DOHH2 (cell line): Measurements from ENCODE around the gene GRB14.

Experiments used
- H3F3A ChIP-seq: fragments of 200-600 bp; sonication (generic), shearing (Covaris generic); 2 replicates; pipeline ENCODE4 v1.6.0; 2016; ENCODE audit warnings: antibody characterized with exemption, mild to moderate bottlenecking; ENCODE audit not compliant: control insufficient read depth, insufficient read depth
- H3K27ac ChIP-seq: fragments of 200-600 bp; sonication (generic); 2 replicates; pipeline ENCODE4 v1.5.1; 2014; ENCODE audit warnings: low read depth, mild to moderate bottlenecking, low read length, moderate library complexity
- H3K27me3 ChIP-seq: fragments of 200-600 bp; sonication (generic); 2 replicates; pipeline ENCODE4 v1.6.1; 2014; ENCODE audit warnings: mild to moderate bottlenecking, low read length, mixed read lengths; ENCODE audit not compliant: control insufficient read depth
- H3K36me3 ChIP-seq: fragments of 200-600 bp; sonication (generic); 2 replicates; pipeline ENCODE4 v1.6.1; 2014; ENCODE audit warnings: mild to moderate bottlenecking, low read length, moderate library complexity, mixed read lengths; ENCODE audit not compliant: control insufficient read depth
- H3K4me1 ChIP-seq: fragments of 200-600 bp; sonication (generic); 2 replicates; pipeline ENCODE4 v1.6.1; 2014; ENCODE audit warnings: mild to moderate bottlenecking, low read length, mixed read lengths; ENCODE audit not compliant: control insufficient read depth
- H3K4me2 ChIP-seq: fragments of 200-600 bp; sonication (generic); 2 replicates; pipeline ENCODE4 v1.6.0; 2014; ENCODE audit warnings: mild to moderate bottlenecking, low read length, moderate library complexity
- H3K4me3 ChIP-seq: fragments of 200-600 bp; sonication (generic); 2 replicates; pipeline ENCODE4 v1.5.1; 2014; ENCODE audit warnings: mild to moderate bottlenecking, low read length, mixed read lengths
- H3K79me2 ChIP-seq: fragments of 200-600 bp; sonication (generic); 2 replicates; pipeline ENCODE4 v1.6.1; 2014; ENCODE audit warnings: mild to moderate bottlenecking, low read length, mixed read lengths; ENCODE audit not compliant: control insufficient read depth
- H3K9me2 ChIP-seq: fragments of 200-600 bp; sonication (generic); replicated peaks from 2 replicates; pipeline ENCODE4 v1.6.1; 2014; ENCODE audit warnings: mild to moderate bottlenecking, low read length, mixed read lengths; ENCODE audit not compliant: control insufficient read depth
- H3K9me3 ChIP-seq: fragments of 200-600 bp; sonication (generic); 2 replicates; pipeline ENCODE4 v1.6.1; 2014; ENCODE audit warnings: antibody characterized with exemption, low read length, mixed read lengths; ENCODE audit not compliant: control insufficient read depth, insufficient read depth
- H4K20me1 ChIP-seq: fragments of 200-600 bp; sonication (generic); 2 replicates; pipeline ENCODE4 v1.6.0; 2014; ENCODE audit warnings: low read depth, mild to moderate bottlenecking, antibody characterized with exemption, low read length, moderate library complexity; ENCODE audit not compliant: control insufficient read depth, insufficient read depth
- CTCF ChIP-seq: fragments of 200-600 bp; sonication (generic); IDR thresholded peaks from one replicate; pipeline ENCODE4 v1.5.1; 2014; ENCODE audit warnings: antibody characterized with exemption, mild to moderate bottlenecking, low read depth, low read length; ENCODE audit not compliant: poor library complexity, severe bottlenecking
- EZH2phosphoT487 ChIP-seq: fragments of 200-600 bp; sonication (generic); IDR thresholded peaks from 2 replicates; pipeline ENCODE4 v1.6.1; 2017; ENCODE audit warnings: borderline replicate concordance, mild to moderate bottlenecking, antibody characterized with exemption, low read length, moderate library complexity, mixed read lengths

Gene GRB14

DNA sequence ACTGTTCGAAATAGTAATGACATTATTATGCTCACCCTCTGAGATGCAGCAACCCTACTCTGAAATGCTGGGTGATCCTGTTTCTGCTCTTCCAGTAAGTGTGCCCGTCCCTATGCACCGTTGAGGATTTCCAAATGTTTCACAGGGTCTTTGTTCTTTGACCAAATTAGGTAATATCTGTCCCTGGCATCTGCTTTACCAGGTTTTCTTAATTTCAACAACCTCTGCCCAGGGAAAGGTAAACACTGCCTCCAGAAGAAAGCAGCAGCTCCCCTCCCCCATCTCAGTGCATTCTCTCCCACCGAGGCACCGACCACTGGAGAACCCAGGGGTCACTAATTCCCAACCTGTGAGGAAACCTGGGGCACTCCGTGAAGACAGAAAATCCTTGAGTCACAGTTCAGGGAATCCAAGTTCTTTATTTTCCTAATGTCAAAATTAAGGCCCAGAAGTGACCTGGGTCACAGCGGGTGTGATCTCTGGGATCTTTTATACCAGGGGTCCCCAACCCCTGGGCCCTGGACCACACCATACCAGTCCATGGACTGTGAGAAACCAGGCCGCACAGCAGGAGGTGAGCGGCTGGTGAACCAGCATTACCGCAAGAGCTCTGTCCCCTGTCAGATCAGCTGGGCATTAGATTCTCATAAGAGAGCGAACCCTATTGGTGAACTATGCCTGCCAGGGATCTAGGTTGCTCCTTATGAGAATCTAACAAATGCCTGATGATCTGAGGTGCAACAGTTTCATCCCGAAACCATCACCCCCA lies 1.2 kb upstream of the GRB14 start:
- Histone ChIP-seq H3K4me2 (no peak overlapping the region), H4K20me1 (no peaks in the 10 kb centered on the region), H3K4me3 (no peak overlapping the region), H3F3A (no peaks in the 10 kb centered on the region), H3K9me3 (no peaks in the 10 kb centered on the region), H3K27me3 (no peaks in the 10 kb centered on the region), H3K9me2 (no peaks in the 10 kb centered on the region), H3K79me2 (no peaks in the 10 kb centered on the region), H3K4me1 (no peaks in the 10 kb centered on the region), H3K27ac (no peak overlapping the region), H3K36me3 (no peaks in the 10 kb centered on the region)
- no peak for TF ChIP-seq EZH2phosphoT487
- TF ChIP-seq CTCF, result no peak

GRCh38 chr2:164621764-164622105 lies 453 bp upstream of the GRB14 start:
- no peaks in the 10 kb centered on the region for H3F3A ChIP-seq
- no peaks in the 10 kb centered on the region for H3K79me2 ChIP-seq
- H3K27me3 ChIP-seq, result no peaks in the 10 kb centered on the region
- H3K9me3 ChIP-seq, result no peaks in the 10 kb centered on the region
- no peaks in the 10 kb centered on the region for H3K4me1 ChIP-seq
- no peaks in the 10 kb centered on the region for H4K20me1 ChIP-seq
- H3K36me3 ChIP-seq, result no peaks in the 10 kb centered on the region
- H3K9me2 ChIP-seq, result no peaks in the 10 kb centered on the region
- H3K27ac ChIP-seq, result no peak overlapping the region
- H3K4me3 ChIP-seq, result no peak overlapping the region
- TF ChIP-seq EZH2phosphoT487, result no peak
- no peak for TF ChIP-seq CTCF
- H3K4me2 ChIP-seq, result no peak overlapping the region

GRCh38 chr2:164620457-164620856 lies 825 bp downstream of the GRB14 start:
- TF ChIP-seq EZH2phosphoT487 (no peak), CTCF (no peak)
- Histone ChIP-seq H3K27me3 (no peaks in the 10 kb centered on the region), H3K4me2 (no peak overlapping the region), H3F3A (no peaks in the 10 kb centered on the region), H3K9me3 (no peaks in the 10 kb centered on the region), H3K27ac (no peak overlapping the region), H3K4me3 (no peak overlapping the region), H3K9me2 (no peaks in the 10 kb centered on the region), H3K79me2 (no peaks in the 10 kb centered on the region), H3K36me3 (no peaks in the 10 kb centered on the region), H4K20me1 (no peaks in the 10 kb centered on the region), H3K4me1 (no peaks in the 10 kb centered on the region)
